GM19351 (cell line): ENCODE data around the gene CPED1.
A peak's percentile ranks its signal among the peaks of the same experiment; 100 is the strongest.
"Not testable (repeated sequence)": the region's sequence is repeated elsewhere in the genome, so short reads cannot be mapped to it uniquely, and the experiment has no call there.

ENCODE experiments used
- ATAC-seq: cut with Tn5 transposase; IDR thresholded peaks from one replicate; pipeline ENCODE4 v1.9.1; 2021; ENCODE audit warnings: mild to moderate bottlenecking, moderate library complexity; ENCODE audit not compliant: unreplicated experiment

CPED1 gene

GRCh38 chr7:121276313-121276712 is 287.8 kb downstream of the CPED1 start:
- ATAC-seq: no peak

GRCh38 chr7:121278120-121279021 is 289.9 kb downstream of the CPED1 start:
- ATAC-seq: peak; percentile 97

- ATAC-seq: no peak
These were observed 290.6 kb downstream of the CPED1 start for GRCh38 chr7:121279060-121279620.

GRCh38 chr7:121279822-121280221 is 291.3 kb downstream of the CPED1 start:
- no peak for ATAC-seq

GRCh38 chr7:121280656-121281055 is 292.1 kb downstream of the CPED1 start:
- no peak for ATAC-seq

GRCh38 chr7:121282129-121282528 is 293.6 kb downstream of the CPED1 start:
- no peak for ATAC-seq

GRCh38 chr7:121285066-121285667 is 296.7 kb downstream of the CPED1 start:
- no peak for ATAC-seq

- ATAC-seq: no peak
These were observed 297.7 kb downstream of the CPED1 start for GRCh38 chr7:121286186-121286585.

GRCh38 chr7:121286742-121287734 is 298.5 kb downstream of the CPED1 start:
- ATAC-seq: no peak

- no peak for ATAC-seq
These were observed 300.4 kb downstream of the CPED1 start for GRCh38 chr7:121288894-121289293.

- ATAC-seq: not testable (repeated sequence)
These were observed 301.4 kb downstream of the CPED1 start for GRCh38 chr7:121289930-121290329.

GRCh38 chr7:121294448-121294992 is 306.0 kb downstream of the CPED1 start:
- ATAC-seq: no peak

- ATAC-seq: no peak
These were observed 309.3 kb downstream of the CPED1 start for GRCh38 chr7:121297843-121298242.

- no peak for ATAC-seq
These were observed 310.3 kb downstream of the CPED1 start for GRCh38 chr7:121298831-121299239.

- no peak for ATAC-seq
These were observed 312.3 kb downstream of the CPED1 start for GRCh38 chr7:121300685-121301420.

- no peak for ATAC-seq
These were observed 313.1 kb downstream of the CPED1 start for GRCh38 chr7:121301446-121302213.

- peak; percentile 95 for ATAC-seq
These were observed 313.8 kb downstream of the CPED1 start for GRCh38 chr7:121302214-121302745.

- ATAC-seq: no peak
These were observed 315.1 kb downstream of the CPED1 start for GRCh38 chr7:121303422-121304101.
